Measurements from ENCODE around the gene ABCC5.

Gene ABCC5

GRCh38 chr3:183937601-183938286 lies 79.9 kb downstream of the ABCC5 start:
- Histone ChIP-seq H3K14ac (ENCODE audit: low read length in 2 of 2) (no peak overlapping the region), H4K91ac (ENCODE audit: low read length) (no peak overlapping the region), H3K4ac (ENCODE audit: low read depth in 1 of 2, low read length in 2 of 2) (no peak overlapping the region), H2BK12ac (ENCODE audit: low read length in 2 of 2) (no peak overlapping the region), H3K9ac (ENCODE audit: low read length) (no peak overlapping the region), H3K9me3 (ENCODE audit: control insufficient read depth, low read length) (no peaks in the 10 kb centered on the region), H2AK5ac (ENCODE audit: low read length, severe bottlenecking) (no peak overlapping the region), H2BK15ac (ENCODE audit: low read depth, poor library complexity, severe bottlenecking) (no peak overlapping the region), H4K8ac (ENCODE audit: low read length) (no peak overlapping the region), H3K36me3 (ENCODE audit: control insufficient read depth in 1 of 2, insufficient read depth in 2 of 2, low read depth in 1 of 2, low read length in 2 of 2) (peaks cover 52 to 54% of the 10 kb centered on the region in 2 experiments), H3K79me1 (replicated peaks; ENCODE audit: low read length, poor library complexity, severe bottlenecking) (no peaks in the 10 kb centered on the region), H3K4me2 (ENCODE audit: low read length, poor library complexity, severe bottlenecking) (no peak overlapping the region), H2AFZ (ENCODE audit: low read depth, low read length) (no peak overlapping the region), H3K4me3 (ENCODE audit: insufficient read depth in 1 of 2, low read depth in 1 of 2, low read length in 2 of 2) (no peak overlapping the region), H3K4me1 (ENCODE audit: control insufficient read depth, insufficient read depth, low read depth, low read length) (peaks cover 3% of the 10 kb centered on the region), H3K18ac (ENCODE audit: low read depth in 1 of 2, low read length in 2 of 2) (no peak overlapping the region), H3K23ac (ENCODE audit: low read length in 2 of 2) (no peak overlapping the region), H3K27me3 (ENCODE audit: control insufficient read depth in 1 of 2, insufficient read depth in 1 of 2, low read length in 2 of 2) (no peaks in the 10 kb centered on the region), H2BK5ac (ENCODE audit: low read depth, low read length, poor library complexity, severe bottlenecking) (no peak overlapping the region), H2BK120ac (ENCODE audit: low read depth, low read length) (no peak overlapping the region), H3K27ac (ENCODE audit: low read length, poor library complexity, severe bottlenecking) (no peak overlapping the region)
- no peak for DNase-seq
- 95% methylated on average over 10 of the region's 10 CpGs for WGBS

- no peaks in the 10 kb centered on the region for H3K9me3 ChIP-seq (ENCODE audit: control insufficient read depth, low read length)
- H2BK5ac ChIP-seq (ENCODE audit: low read depth, low read length, poor library complexity, severe bottlenecking), result no peak overlapping the region
- no peak overlapping the region for H2AFZ ChIP-seq (ENCODE audit: low read depth, low read length)
- H3K36me3 ChIP-seq (ENCODE audit: control insufficient read depth in 1 of 2, insufficient read depth in 2 of 2, low read depth in 1 of 2, low read length in 2 of 2), result peaks cover 41 to 65% of the 10 kb centered on the region in 2 experiments
- H3K14ac ChIP-seq (ENCODE audit: low read length in 2 of 2), result no peak overlapping the region
- no peak overlapping the region for H3K4me2 ChIP-seq (ENCODE audit: low read length, poor library complexity, severe bottlenecking)
- WGBS, result 90% methylated on average over 3 of the region's 3 CpGs
- H4K8ac ChIP-seq (ENCODE audit: low read length), result no peak overlapping the region
- H3K9ac ChIP-seq (ENCODE audit: low read length), result no peak overlapping the region
- no peak overlapping the region for H3K4me3 ChIP-seq (ENCODE audit: insufficient read depth in 1 of 2, low read depth in 1 of 2, low read length in 2 of 2)
- no peak overlapping the region for H4K91ac ChIP-seq (ENCODE audit: low read length)
- H3K27ac ChIP-seq (ENCODE audit: low read length, poor library complexity, severe bottlenecking), result no peak overlapping the region
- H3K79me1 ChIP-seq (replicated peaks; ENCODE audit: low read length, poor library complexity, severe bottlenecking), result no peaks in the 10 kb centered on the region
- H2AK5ac ChIP-seq (ENCODE audit: low read length, severe bottlenecking), result no peak overlapping the region
- no peak overlapping the region for H2BK12ac ChIP-seq (ENCODE audit: low read length in 2 of 2)
- H3K23ac ChIP-seq (ENCODE audit: low read length in 2 of 2), result no peak overlapping the region
- H3K4ac ChIP-seq (ENCODE audit: low read depth in 1 of 2, low read length in 2 of 2), result no peak overlapping the region
- DNase-seq, result no peak
- peaks cover 3% of the 10 kb centered on the region for H3K4me1 ChIP-seq (ENCODE audit: control insufficient read depth, insufficient read depth, low read depth, low read length)
- no peak overlapping the region for H3K18ac ChIP-seq (ENCODE audit: low read depth in 1 of 2, low read length in 2 of 2)
- H2BK15ac ChIP-seq (ENCODE audit: low read depth, poor library complexity, severe bottlenecking), result no peak overlapping the region
- H2BK120ac ChIP-seq (ENCODE audit: low read depth, low read length), result no peak overlapping the region
- no peaks in the 10 kb centered on the region for H3K27me3 ChIP-seq (ENCODE audit: control insufficient read depth in 1 of 2, insufficient read depth in 1 of 2, low read length in 2 of 2)
Measured at GRCh38 chr3:183933160-183933559, 84.5 kb downstream of the ABCC5 start.

- Histone ChIP-seq H3K36me3 (ENCODE audit: control insufficient read depth in 1 of 2, insufficient read depth in 2 of 2, low read depth in 1 of 2, low read length in 2 of 2) (peaks cover 35 to 66% of the 10 kb centered on the region in 2 experiments), H2BK5ac (ENCODE audit: low read depth, low read length, poor library complexity, severe bottlenecking) (no peak overlapping the region), H2AFZ (ENCODE audit: low read depth, low read length) (no peak overlapping the region), H3K9ac (ENCODE audit: low read length) (no peak overlapping the region), H3K27ac (ENCODE audit: low read length, poor library complexity, severe bottlenecking) (no peak overlapping the region), H3K4me3 (ENCODE audit: insufficient read depth in 1 of 2, low read depth in 1 of 2, low read length in 2 of 2) (no peak overlapping the region), H3K4me2 (ENCODE audit: low read length, poor library complexity, severe bottlenecking) (no peak overlapping the region), H3K18ac (ENCODE audit: low read depth in 1 of 2, low read length in 2 of 2) (no peak overlapping the region), H4K8ac (ENCODE audit: low read length) (no peak overlapping the region), H3K79me1 (replicated peaks; ENCODE audit: low read length, poor library complexity, severe bottlenecking) (no peaks in the 10 kb centered on the region), H3K14ac (ENCODE audit: low read length in 2 of 2) (no peak overlapping the region), H2AK5ac (ENCODE audit: low read length, severe bottlenecking) (no peak overlapping the region), H3K9me3 (ENCODE audit: control insufficient read depth, low read length) (no peaks in the 10 kb centered on the region), H3K4me1 (ENCODE audit: control insufficient read depth, insufficient read depth, low read depth, low read length) (no peaks in the 10 kb centered on the region), H3K27me3 (ENCODE audit: control insufficient read depth in 1 of 2, insufficient read depth in 1 of 2, low read length in 2 of 2) (no peaks in the 10 kb centered on the region), H2BK15ac (ENCODE audit: low read depth, poor library complexity, severe bottlenecking) (no peak overlapping the region), H3K4ac (ENCODE audit: low read depth in 1 of 2, low read length in 2 of 2) (no peak overlapping the region), H3K23ac (ENCODE audit: low read length in 2 of 2) (no peak overlapping the region), H4K91ac (ENCODE audit: low read length) (no peak overlapping the region), H2BK120ac (ENCODE audit: low read depth, low read length) (no peak overlapping the region), H2BK12ac (ENCODE audit: low read length in 2 of 2) (no peak overlapping the region)
- DNase-seq, result no peak
- 99% methylated on average over 2 of the region's 2 CpGs for WGBS
Measured at GRCh38 chr3:183931881-183932280, 85.8 kb downstream of the ABCC5 start.

GRCh38 chr3:183930086-183930485 lies 87.6 kb downstream of the ABCC5 start:
- Histone ChIP-seq H3K9ac (ENCODE audit: low read length) (no peak overlapping the region), H3K4me1 (ENCODE audit: control insufficient read depth, insufficient read depth, low read depth, low read length) (no peaks in the 10 kb centered on the region), H3K4me3 (ENCODE audit: insufficient read depth in 1 of 2, low read depth in 1 of 2, low read length in 2 of 2) (no peak overlapping the region), H3K36me3 (ENCODE audit: control insufficient read depth in 1 of 2, insufficient read depth in 2 of 2, low read depth in 1 of 2, low read length in 2 of 2) (peaks cover 33 to 64% of the 10 kb centered on the region in 2 experiments), H3K9me3 (ENCODE audit: control insufficient read depth, low read length) (no peaks in the 10 kb centered on the region), H2BK12ac (ENCODE audit: low read length in 2 of 2) (no peak overlapping the region), H2AFZ (ENCODE audit: low read depth, low read length) (no peak overlapping the region), H3K18ac (ENCODE audit: low read depth in 1 of 2, low read length in 2 of 2) (no peak overlapping the region), H2BK15ac (ENCODE audit: low read depth, poor library complexity, severe bottlenecking) (no peak overlapping the region), H3K79me1 (replicated peaks; ENCODE audit: low read length, poor library complexity, severe bottlenecking) (no peaks in the 10 kb centered on the region), H3K14ac (ENCODE audit: low read length in 2 of 2) (no peak overlapping the region), H2AK5ac (ENCODE audit: low read length, severe bottlenecking) (no peak overlapping the region), H3K4me2 (ENCODE audit: low read length, poor library complexity, severe bottlenecking) (no peak overlapping the region), H3K4ac (ENCODE audit: low read depth in 1 of 2, low read length in 2 of 2) (no peak overlapping the region), H3K27me3 (ENCODE audit: control insufficient read depth in 1 of 2, insufficient read depth in 1 of 2, low read length in 2 of 2) (no peaks in the 10 kb centered on the region), H2BK5ac (ENCODE audit: low read depth, low read length, poor library complexity, severe bottlenecking) (no peak overlapping the region), H3K23ac (ENCODE audit: low read length in 2 of 2) (no peak overlapping the region), H3K27ac (ENCODE audit: low read length, poor library complexity, severe bottlenecking) (no peak overlapping the region), H4K91ac (ENCODE audit: low read length) (no peak overlapping the region), H4K8ac (ENCODE audit: low read length) (no peak overlapping the region), H2BK120ac (ENCODE audit: low read depth, low read length) (no peak overlapping the region)
- no peak for DNase-seq
- 97% methylated on average over 10 of the region's 10 CpGs for WGBS
